LNCAP (cell line): ENCODE measurements around the gene TOM1L1.

ENCODE experiments used
- TF ChIP-seq, protein P1 (sequence below): fragments of 450-650 bp; IDR thresholded peaks from 2 replicates; pipeline ENCODE4 v1.5.1; 2017; ENCODE audit warnings: mild to moderate bottlenecking

Gene TOM1L1

DNA sequence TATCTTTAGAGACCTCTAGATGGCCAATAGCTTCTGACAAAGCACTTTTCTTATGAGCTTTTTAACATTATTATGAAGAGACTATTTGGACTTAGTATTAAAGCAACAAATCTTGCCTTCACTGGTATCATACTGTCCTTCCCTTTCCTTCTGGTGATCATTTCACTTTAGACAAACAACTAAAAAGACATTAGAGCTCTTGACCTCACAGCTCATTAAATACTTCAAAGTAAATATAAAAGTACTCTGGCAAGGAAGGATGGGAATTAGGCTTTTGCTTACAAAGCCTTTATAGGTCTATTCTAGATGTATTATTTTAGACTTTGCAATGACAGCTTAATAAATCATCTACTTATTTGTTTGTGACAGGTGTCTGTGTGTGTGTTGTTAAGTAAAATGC lies 79.0 kb downstream of the TOM1L1 start:
- TF ChIP-seq, protein P1, sequence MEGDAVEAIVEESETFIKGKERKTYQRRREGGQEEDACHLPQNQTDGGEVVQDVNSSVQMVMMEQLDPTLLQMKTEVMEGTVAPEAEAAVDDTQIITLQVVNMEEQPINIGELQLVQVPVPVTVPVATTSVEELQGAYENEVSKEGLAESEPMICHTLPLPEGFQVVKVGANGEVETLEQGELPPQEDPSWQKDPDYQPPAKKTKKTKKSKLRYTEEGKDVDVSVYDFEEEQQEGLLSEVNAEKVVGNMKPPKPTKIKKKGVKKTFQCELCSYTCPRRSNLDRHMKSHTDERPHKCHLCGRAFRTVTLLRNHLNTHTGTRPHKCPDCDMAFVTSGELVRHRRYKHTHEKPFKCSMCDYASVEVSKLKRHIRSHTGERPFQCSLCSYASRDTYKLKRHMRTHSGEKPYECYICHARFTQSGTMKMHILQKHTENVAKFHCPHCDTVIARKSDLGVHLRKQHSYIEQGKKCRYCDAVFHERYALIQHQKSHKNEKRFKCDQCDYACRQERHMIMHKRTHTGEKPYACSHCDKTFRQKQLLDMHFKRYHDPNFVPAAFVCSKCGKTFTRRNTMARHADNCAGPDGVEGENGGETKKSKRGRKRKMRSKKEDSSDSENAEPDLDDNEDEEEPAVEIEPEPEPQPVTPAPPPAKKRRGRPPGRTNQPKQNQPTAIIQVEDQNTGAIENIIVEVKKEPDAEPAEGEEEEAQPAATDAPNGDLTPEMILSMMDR: no peak

DNA sequence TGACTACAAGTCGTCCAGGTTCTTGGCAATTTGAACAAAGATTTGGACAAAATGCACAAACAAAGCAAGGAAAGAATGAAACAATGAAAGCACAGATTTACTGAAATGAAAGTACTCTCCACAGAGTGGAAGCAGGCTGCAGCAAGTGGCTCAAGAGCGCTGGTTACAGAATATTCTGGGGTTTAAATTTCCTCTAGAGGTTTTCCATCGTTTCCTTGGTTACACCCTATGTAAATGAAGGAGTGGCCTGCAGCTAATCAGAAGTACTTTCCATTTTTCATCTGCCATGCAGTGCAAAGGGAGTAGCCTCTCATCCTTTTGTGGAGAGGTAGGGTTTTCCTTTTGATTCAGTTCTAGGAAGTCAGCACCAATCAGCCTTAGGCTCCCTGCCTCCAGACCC lies 79.7 kb downstream of the TOM1L1 start:
- TF ChIP-seq, protein P1: no peak

DNA sequence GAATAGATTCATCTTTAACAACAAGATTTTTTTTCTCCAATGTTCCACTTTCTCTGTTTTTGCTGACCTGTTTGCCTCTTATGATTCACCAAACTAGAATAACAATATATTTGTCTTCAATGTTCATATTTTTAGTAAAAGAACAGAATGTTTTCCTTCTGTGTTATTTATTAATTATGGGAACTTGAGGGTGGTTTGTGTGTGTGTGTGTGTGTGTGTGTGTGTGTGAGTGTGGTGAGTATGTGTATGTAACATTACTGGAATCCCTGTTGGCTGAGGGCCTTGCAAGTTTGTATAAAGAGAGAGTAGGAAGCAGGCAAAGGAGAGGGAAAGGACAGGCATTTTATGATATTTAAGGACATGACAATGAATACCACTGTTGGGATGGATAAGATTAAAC lies 81.7 kb downstream of the TOM1L1 start:
- TF ChIP-seq, protein P1: no peak

DNA sequence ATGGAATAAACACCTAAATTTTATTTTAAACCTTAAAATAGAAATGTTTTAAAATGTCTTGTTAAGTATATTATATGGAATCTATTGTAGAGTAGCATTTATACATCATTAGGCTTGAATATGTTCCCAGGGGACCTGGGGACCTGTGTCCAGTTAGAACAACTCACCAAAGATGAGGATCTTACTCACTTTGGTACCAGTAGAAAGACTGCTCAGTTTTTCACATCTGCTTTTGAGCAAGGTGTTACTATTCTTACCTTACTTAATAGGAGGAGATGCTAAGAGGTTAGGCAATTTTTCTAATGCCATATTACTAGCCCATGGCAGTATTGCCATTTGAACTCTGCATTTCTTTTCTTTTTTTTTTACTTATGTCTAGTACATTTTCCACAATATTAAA lies 82.6 kb downstream of the TOM1L1 start:
- TF ChIP-seq, protein P1: no peak

DNA sequence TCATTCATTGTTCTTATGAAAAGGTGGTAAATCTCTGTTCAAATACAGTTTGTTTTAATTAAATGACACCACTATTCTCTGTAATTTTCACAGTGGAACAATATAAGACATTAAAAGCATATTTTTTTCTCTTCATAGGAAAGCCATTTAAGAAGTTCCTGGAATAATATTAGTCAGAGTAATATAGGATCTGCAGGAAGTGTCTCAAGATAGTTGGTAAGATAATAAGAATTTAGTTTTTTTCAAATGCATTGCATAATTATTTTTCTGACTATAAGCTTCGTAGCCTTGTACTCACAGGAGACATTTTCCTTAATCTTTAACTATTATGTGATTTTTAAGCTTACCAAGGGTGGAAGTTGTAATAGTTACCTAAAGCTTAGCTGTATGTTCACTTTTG lies 84.8 kb downstream of the TOM1L1 start:
- TF ChIP-seq, protein P1: no peak

DNA sequence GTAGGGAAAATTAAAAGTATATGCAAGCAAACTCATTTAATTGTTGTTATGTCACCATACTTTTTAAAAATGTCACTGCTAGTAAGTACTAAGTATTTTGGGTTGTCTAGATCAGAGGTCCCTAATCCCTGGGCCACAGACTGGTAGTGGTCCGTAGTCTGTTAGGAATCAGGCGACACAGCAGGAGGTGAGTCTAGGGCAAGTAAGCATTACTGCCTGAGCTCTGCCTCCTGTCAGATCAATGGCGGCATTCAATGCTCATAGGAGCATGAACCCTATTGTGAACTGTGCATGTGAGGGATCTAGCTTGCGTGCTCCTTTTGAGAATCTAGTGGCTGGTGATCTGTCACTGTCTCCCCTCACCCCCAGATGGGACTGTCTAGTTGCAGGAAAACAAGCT lies 89.5 kb downstream of the TOM1L1 start:
- TF ChIP-seq, protein P1: no peak

DNA sequence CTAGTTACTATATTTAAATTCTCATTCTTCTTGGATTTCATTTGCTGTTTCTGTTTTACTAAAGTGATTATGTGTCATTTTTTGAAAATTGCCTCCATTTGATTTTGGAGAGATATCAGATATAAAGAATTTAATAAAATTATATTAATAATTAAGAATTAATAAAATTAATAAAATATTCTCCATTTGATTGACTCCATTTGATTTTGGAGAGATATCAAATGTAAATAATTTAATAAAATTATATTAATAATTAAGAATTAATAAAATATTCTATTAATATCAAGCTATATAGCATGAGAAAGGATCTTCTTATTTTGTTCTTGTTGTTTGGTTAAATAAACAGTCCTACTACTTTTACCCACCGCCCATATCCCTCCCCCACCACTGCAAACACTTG lies 90.9 kb downstream of the TOM1L1 start:
- TF ChIP-seq, protein P1: no peak
